DOHH2 (cell line): Measurements from ENCODE around the gene SP1.
"Not testable (repeated sequence)": the region's sequence is repeated elsewhere in the genome, so short reads cannot be mapped to it uniquely, and the experiment has no call there.

Source experiments
- EZH2phosphoT487 ChIP-seq: fragments of 200-600 bp; sonication (generic); IDR thresholded peaks from 2 replicates; pipeline ENCODE4 v1.6.1; 2017; ENCODE audit warnings: borderline replicate concordance, mild to moderate bottlenecking, antibody characterized with exemption, low read length, moderate library complexity, mixed read lengths
- TF ChIP-seq, protein P1 (sequence below): fragments of 200-600 bp; sonication (generic); IDR thresholded peaks from one replicate; pipeline ENCODE4 v1.5.1; 2014; ENCODE audit warnings: antibody characterized with exemption, mild to moderate bottlenecking, low read depth, low read length; ENCODE audit not compliant: poor library complexity, severe bottlenecking

DNA sequence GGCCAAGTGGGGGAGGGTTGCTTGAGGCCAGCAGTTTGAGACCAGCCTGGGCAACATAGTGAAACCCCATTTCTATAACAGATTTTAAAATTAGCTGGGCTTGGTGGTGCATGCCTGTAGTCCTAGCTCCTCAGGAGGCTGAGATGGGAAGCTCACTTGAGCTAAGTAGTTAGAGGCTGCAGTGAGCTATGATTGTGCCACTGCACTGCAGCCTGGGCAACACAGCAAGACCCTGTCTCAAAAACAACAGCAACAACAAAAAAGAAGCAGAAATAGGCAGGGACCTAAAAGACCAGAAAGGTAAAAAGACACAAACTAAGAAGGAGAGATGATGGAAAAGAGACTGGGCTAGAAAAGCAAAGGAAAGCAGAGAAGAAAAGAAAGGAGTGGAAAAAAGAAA lies 47.6 kb upstream of the SP1 start:
- TF ChIP-seq, protein P1, sequence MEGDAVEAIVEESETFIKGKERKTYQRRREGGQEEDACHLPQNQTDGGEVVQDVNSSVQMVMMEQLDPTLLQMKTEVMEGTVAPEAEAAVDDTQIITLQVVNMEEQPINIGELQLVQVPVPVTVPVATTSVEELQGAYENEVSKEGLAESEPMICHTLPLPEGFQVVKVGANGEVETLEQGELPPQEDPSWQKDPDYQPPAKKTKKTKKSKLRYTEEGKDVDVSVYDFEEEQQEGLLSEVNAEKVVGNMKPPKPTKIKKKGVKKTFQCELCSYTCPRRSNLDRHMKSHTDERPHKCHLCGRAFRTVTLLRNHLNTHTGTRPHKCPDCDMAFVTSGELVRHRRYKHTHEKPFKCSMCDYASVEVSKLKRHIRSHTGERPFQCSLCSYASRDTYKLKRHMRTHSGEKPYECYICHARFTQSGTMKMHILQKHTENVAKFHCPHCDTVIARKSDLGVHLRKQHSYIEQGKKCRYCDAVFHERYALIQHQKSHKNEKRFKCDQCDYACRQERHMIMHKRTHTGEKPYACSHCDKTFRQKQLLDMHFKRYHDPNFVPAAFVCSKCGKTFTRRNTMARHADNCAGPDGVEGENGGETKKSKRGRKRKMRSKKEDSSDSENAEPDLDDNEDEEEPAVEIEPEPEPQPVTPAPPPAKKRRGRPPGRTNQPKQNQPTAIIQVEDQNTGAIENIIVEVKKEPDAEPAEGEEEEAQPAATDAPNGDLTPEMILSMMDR, result not testable (repeated sequence)
- not testable (repeated sequence) for TF ChIP-seq EZH2phosphoT487
